Glomerular visceral epithelial cell (primary cell): ENCODE measurements around the gene ZGRF1.
"Not testable (repeated sequence)": the region's sequence is repeated elsewhere in the genome, so short reads cannot be mapped to it uniquely, and the experiment has no call there.

ENCODE experiments used
- DNase-seq: peaks from one replicate; pipeline ENCODE4 v3.0.0-alpha.2; 2016; ENCODE audit errors: extremely low spot score

Gene ZGRF1, protein sequence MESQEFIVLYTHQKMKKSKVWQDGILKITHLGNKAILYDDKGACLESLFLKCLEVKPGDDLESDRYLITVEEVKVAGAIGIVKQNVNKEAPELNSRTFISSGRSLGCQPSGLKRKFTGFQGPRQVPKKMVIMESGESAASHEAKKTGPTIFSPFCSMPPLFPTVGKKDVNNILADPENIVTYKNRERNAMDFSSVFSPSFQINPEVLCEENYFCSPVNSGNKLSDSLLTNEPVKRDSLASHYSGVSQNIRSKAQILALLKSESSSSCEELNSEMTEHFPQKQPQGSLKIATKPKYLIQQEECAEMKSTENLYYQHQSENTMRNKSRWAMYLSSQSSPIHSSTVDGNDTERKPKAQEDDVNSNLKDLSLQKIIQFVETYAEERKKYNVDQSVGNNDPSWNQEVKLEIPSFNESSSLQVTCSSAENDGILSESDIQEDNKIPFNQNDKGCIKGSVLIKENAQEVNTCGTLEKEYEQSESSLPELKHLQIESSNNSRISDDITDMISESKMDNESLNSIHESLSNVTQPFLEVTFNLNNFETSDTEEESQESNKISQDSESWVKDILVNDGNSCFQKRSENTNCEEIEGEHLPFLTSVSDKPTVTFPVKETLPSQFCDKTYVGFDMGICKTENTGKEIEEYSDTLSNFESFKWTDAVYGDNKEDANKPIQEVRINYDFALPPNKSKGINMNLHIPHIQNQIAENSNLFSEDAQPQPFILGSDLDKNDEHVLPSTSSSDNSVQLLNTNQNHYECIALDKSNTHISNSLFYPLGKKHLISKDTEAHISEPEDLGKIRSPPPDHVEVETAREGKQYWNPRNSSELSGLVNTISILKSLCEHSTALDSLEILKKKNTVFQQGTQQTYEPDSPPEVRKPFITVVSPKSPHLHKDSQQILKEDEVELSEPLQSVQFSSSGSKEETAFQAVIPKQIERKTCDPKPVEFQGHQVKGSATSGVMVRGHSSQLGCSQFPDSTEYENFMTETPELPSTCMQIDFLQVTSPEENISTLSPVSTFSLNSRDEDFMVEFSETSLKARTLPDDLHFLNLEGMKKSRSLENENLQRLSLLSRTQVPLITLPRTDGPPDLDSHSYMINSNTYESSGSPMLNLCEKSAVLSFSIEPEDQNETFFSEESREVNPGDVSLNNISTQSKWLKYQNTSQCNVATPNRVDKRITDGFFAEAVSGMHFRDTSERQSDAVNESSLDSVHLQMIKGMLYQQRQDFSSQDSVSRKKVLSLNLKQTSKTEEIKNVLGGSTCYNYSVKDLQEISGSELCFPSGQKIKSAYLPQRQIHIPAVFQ (N-terminal part only)

DNA sequence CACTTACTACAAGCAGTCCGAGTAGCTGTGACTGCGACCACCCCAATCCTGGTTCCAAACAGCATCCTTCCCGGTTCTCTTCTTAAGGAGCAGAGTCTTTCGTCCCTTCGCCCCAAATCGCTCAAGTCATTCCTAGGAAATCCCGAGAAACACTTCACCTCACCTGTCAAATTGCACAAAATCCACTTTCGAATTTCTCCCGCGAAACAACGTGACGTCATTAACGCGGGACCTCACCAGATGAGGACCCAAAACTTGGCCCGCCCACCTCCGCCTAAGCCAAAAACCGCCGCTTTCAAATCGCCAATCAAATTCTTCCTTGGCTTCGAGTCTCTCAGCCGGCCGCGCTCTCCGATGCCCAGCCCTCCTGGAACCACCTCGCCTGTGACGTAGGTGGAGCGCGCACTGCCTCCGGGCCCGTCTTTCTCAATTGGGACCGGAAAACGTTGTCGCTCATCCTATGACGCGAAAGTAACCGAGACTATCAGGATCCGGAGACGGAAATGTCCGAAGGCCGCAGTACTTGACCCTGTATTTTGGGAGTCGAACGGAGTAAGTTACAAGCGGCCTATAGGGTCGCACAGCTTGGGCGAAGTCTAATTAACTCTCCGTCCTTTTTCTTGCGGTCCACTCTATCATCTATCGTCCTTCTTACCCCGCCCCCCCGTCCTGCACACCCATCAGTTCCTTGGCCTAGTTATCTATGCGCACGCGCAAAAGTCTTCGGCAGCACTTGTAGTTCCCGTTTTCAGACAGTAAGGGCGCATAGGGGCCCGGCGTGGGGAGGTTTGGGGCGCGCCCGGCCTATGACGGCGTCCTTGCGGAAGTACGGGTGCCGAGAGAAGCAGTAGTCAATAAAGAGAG, at the start of gene ZGRF1, which contains the start of gene LARP7:
Gene ZGRF1 (minus strand): TSS at position 222 of the 864 bp plus-strand sequence. CDS start 3,733 bp downstream, outside the sequence.
Gene LARP7 (plus strand): TSS at position 456 of the 864 bp plus-strand sequence. CDS start 7,527 bp downstream, outside the sequence.
- peak; percentile 99 for DNase-seq

DNA sequence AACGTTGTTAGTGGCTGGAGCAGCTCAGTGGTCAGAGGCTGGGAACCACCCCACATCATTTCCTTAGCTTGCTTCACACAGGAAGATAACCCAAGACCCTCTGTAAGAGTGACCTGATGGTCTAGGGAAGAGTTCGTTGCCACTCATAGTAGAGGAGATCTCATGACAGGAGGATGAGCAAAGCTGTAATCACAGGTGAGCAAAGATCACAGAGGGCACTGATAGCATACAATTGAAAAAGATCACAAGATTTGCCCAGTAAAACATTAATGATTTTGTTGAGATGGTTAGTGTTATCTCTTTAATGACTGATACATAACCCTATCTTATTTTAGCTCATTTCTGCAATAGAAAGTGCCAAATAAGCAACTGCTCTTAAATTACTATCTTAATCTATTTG, 44.3 kb upstream of the ZGRF1 start:
- DNase-seq = no peak

DNA sequence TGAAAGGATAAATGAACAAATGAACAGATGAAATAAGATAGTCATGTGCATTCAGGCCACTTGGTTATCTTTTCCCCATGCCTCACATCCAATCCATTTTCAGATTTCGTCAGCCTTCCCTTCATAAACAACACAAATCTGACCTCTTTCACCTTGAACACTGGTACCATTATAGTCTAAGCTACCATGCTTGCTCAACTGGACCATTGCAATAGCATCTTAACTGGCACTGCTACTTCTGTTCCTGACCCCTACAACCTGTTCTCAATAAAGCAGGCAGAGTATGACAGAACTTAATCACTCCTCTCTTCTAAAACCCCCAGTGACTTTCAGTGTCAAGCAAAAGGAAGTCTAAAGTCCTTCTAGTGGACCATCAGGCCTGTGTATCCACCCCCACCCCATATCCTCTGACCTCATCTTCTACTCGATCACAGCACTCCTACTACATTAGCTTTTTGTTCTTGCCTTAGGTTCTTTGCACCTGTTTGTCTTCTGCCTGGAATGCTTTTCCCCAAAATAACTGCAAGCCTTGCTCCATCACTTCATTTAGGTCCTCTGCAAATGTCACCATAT, 40.9 kb upstream of the ZGRF1 start:
- no peak for DNase-seq

DNA sequence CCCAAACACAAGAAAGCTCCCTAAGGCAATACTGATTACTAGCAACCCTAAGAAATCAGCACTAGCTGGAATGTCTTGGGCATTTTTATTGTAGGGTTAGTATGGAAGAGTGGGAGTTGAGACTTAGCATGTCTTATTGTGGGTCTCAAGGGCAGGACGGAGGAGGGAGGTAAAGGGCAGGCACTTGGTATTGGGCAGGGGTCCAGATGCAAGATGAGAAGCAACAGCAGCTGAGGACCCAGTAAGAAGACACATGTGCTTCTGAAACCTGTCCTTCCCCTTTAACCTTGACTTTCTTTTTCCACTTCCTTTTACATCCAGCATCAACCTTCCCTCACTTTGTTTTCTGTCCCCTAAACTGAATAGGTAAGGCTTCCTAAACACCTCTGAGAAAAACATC, 37.7 kb upstream of the ZGRF1 start:
- no peak for DNase-seq

DNA sequence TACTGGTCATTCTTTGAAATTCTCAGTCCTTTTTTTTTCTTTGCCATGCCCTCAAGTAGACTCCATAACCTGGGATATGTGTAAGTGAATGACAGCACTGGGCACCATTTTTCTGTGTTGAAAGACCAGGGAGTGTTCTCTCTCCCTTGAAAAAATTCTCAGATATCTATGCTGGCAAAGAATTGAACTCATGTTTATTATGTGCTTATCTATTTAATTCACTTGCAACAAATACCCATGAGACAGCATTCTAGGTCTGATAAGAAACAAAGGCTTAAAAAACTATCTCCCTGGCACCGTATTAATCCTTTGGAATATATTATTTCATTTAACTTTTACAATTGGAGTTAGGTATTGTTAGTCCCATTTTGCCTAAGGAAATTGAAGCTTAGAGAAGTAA, 37.0 kb upstream of the ZGRF1 start:
- no peak for DNase-seq

DNA sequence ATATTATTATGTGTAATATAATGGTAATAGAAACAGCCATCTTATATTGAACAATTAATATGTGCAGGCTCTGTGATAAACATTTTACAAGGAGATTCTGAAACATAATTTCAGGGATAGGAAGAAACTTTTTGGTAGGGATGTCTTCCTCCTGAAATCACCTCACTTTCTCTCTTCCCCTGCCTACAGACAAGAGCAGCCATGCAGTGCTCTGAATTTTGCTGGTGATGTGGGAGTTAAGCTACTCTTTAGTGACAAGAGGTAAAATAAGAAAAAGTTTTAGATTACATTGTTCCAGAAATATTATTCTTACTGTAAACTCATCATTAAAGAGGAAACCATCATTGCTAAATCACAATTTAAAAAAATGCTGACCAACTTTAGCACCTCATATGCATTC, 36.4 kb upstream of the ZGRF1 start:
- no peak for DNase-seq

DNA sequence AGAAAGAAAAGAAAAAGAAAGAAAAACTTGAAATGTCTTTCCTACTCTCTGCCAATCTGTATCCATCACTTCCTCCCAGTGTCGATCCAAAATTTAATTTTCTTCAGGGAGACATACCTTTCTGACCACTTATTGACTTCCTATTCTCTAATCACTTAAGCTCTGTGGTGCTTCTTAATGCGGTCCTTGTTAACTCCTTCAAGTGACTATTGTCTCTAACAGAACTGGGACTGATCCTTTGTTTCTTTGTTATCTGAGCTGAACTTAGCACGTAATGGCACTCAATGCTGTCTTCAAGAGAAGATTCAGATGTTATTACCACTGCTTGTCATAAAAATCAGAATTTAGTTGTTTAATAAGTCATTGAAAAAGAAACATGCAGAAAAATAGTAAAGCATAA, 31.4 kb upstream of the ZGRF1 start:
- DNase-seq = no peak

DNA sequence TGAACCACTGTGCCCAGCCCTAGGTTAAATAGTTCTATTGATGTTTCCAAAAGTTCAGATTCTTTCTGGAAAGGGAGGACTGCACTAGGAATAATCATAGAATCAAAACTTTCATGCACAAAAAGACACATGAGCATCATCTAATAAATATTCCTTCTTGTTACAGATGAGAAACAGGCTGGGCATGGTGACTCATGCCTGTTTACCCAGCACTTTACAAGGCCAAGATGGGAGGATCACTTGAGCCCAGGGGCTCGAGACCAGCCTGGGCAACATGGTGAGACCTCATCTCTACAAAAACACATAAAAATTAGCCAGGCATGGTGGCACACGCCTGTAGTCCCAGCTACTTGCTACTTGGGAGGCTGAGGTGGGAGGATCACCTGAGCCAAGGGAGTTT, 27.9 kb upstream of the ZGRF1 start:
- no peak for DNase-seq

DNA sequence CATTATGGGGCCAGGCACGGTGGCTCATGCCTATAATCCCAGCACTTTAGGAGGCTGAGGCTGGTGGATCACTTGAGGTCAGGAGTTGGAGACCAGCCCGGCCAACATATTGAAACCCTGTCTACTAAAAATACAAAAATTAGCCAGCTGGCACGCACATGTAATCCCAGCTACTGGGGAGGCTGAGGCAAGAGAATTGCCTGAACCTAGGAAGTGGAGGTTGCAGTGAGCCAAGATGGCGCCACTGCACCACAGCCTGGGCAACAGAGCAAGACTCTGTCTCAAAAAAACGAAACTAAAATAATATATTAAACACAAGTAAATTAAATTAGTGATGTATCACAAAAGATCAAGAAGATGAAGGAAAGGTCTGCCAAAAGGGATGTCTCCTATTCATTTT, 19.4 kb upstream of the ZGRF1 start:
- not testable (repeated sequence) for DNase-seq

DNA sequence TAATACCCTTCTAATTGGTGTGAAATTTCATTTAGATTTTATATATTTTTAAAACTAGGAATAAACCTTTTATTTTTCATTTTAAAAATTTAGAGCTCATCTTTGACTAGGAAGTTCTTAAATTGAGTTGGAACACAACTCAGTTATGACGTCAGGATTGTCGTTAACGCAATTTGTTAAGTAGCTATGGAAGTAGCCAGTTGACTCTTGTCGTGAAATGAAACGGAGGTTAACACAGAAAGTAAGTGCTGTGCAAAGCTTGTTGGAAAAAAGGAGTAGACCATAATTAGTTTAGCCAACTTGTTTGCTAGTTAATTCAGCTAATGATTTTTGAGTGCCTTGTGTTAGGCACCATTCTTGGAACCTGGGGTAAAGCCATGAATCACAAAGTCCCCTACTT, 18.6 kb upstream of the ZGRF1 start:
- DNase-seq = no peak

DNA sequence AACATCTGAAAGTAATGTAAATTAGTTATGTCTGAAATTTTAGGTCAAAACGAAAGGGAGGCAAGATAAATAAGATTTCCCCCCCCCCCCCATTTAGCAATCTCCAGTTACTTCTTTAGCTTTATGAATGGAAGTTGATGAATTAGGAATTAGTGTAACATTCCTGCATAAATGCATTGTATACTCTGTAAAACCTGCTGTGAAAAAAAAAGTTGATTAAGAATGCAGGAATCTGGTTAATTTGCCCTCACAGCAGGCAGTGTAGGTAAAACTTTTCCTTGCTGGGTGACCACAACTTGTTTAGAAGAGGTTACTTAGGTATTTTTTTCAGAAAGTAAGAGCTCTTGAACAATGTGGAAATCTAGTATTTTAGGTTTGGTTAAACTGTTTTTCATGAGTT, 15.5 kb upstream of the ZGRF1 start:
- DNase-seq = no peak

DNA sequence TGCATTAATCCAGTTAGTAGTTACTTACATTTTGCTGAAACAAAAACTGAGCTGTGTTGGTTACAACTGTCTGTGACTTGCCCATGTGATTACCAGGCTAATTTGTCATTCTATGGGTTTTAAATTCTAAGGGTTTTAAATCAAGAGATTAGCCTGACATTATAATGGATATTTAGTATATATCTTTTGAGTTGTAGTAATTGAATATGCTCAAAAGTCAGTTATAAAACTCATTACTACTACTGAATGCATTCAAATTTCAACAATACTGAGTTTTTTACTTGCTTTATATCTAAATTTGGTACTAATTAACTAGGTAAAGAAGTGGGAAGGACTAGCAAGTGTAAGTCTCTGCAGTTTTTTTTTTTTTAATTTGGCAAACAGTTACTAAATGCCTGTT, 14.9 kb upstream of the ZGRF1 start:
- DNase-seq = no peak

DNA sequence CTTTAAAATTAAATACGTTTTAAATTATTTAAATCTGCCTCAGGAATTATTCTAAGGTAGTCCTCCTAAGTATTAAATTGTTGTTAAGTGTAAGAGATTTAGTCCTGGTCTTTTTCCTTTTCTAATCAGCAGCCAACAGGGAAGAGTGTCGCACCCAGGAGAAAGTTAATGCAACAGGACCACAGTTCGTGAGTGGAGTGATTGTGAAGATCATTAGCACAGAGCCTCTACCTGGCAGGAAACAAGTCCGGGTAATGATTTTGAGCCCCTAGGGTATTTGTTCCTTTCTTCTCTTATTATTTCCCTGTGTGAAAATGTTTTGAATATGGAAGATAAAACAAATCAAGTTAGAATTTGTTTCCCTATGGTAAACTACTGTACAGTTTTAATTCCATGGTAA, 13.6 kb upstream of the ZGRF1 start:
- DNase-seq = no peak

DNA sequence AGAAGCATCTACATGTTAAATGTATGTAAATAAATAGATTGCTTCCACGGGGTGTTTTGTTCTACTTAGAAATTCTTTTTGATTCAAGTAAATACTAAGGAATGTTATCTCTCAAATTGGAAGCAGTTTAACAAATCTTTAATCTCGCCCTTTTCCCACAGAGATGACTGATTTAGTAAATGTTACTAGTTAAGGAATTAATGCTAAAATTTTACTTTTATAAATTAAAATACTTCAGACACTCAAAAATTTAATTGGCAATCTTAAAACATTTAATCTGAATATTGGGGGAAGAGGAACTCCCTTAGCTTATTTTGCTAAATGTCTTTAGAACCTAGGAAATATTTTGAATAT, 12.3 kb upstream of the ZGRF1 start:
- DNase-seq = no peak

DNA sequence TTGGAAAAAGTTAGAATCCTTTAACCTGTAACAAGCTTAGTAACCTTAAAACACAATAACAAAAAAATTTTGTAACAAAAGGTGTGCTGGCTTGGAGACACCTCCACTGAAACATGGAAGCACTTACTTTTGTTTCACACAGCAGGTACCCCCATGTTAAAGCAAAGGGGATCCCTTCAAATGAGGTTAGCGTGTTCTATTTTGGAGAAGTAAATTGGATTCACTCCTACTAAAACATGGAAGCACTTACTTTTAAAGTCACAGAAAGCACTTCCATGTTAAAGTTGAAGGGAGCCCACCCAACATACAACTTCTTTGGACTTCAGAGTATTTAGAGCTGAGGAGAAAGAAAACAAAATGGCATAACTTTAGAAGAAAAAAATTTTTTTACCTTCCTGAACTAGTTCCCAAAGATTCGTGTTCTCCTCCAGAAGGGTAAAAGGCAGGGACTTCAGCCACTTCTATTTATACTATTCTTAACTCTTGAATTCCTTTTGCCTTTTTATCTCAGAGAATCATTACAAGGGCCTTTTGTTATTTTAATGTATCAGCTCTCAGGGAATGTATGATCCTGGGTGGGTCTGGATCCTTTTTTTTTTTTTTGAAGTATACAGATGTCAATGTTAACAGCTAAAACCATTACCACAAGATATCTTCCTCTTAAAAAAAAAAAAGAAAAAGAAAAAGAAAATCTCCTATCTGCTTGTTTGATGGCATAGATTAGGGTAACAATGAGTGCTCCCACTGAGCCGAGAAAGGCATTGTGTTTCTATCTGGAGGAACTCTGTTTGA, 11.8 kb upstream of the ZGRF1 start:
- no peak for DNase-seq

DNA sequence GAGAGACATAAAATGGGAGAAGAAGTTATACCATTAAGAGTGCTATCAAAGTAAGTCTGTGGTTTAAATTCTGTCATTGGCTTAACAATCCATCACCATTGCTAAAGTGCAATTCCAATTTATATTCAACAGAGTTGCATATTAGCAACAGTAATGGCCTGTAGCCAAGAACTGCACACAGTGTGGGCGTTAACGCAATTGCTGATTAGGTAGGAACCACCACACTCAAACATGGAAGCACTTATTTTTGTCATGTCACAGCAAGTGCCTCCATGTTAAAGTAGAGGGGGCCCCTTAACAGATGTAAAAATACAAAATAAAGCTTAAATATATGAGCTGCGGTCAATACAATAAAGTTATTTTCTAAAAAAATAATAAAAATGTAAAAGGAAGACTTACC, 11.1 kb upstream of the ZGRF1 start:
- no peak for DNase-seq

DNA sequence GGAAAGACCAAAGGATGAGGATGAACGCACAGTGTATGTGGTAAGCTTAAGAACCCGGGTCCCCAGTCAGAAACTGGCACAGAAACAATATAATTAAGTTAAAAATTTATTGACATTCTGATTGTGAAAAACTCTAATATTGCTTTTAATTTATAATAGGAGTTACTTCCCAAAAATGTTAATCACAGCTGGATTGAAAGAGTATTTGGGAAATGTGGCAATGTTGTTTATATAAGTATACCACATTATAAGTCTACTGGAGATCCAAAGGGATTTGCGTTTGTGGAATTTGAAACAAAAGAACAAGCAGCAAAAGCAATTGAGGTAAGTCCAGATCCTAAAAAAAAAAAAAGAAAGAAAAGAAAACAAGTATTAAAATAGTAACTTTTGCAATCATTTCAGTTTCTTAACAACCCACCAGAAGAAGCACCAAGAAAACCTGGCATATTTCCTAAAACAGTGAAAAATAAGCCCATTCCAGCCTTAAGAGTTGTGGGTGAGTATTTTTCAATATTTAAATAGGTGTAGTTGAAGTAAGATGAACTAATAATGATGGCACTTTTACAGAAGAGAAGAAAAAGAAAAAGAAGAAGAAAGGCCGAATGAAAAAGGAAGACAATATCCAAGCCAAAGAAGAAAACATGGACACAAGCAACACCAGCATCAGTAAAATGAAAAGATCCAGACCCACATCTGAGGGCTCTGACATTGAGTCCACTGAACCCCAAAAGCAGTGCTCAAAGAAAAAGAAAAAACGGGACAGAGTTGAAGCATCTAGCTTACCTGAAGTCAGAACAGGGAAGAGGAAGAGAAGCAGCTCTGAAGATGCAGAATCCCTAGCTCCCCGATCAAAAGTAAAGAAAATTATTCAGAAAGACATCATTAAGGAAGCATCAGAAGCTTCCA, 10.2 kb upstream of the ZGRF1 start:
- DNase-seq = no peak

DNA sequence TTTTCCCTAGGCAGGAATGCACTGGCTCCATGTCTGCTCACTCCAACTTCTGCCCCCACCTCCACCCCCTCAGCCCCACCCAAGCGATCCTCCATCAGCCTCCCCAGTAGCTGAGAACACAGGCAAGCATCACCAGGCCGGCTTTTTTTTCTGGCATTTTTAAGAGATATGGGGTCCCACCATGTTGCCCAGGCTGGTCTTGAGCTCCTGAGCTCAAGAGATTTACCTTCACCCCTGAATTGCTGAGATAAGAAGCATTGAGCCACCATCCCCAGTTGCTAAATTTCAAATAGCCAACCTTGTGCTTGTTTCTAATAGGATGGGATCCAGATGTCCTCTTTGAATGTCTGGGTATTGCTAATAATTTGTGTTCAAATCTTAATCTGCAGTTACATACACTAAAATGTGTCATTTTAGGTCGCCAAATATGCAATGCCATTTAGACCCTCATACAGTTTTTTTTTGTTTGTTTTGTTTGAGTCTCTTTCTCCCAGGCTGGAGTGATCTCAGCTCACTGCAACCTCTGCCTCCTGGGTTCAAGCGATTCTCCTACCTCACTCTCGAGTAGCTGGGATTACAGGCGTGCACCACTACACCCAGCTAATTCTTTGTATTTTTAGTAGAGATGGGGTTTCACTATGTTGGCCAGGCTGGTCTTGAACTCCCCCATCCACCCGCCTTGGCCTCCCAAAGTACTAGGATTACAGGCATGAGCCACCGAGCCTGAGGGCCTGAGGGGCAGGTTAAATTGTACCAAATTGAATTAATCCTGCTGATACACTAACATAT, 9.0 kb upstream of the ZGRF1 start:
- no peak for DNase-seq
